Vagina (tissue), 2 donors: ENCODE results near the gene GPR32. TPM values are rescaled to one million over a fixed set of nuclear protein-coding genes. Genes with fewer than 3 reads are reported as not detected.

ENCODE experiments used
- DNase-seq, 2 donors: peaks; one replicate each; pipeline ENCODE4 v3.0.0-alpha.2; 2017; ENCODE audit errors: extremely low spot score in 2 of 2
- H3K27ac ChIP-seq: fragments of 200-600 bp; sonication (generic); one replicate; pipeline ENCODE4 v1.5.1; 2019
- H3K27me3 ChIP-seq: fragments of 200-600 bp; sonication (generic); one replicate; pipeline ENCODE4 v1.5.1; 2019
- H3K36me3 ChIP-seq, 2 donors: fragments of 200-600 bp; sonication (generic); one replicate each; pipeline ENCODE4 v1.5.1; 2017 to 2019
- H3K4me1 ChIP-seq: fragments of 200-600 bp; sonication (generic); one replicate; pipeline ENCODE4 v1.5.1; 2019
- H3K4me3 ChIP-seq, 2 donors: fragments of 200-600 bp; sonication (generic); 1 replicate in 1 of 2; 2 replicates in 1 of 2; pipeline ENCODE4 v1.5.1; 2016 to 2019
- H3K9me3 ChIP-seq: fragments of 200-600 bp; sonication (generic); one replicate; pipeline ENCODE4 v1.5.1; 2019
- POLR2A ChIP-seq, 2 donors: fragments of 450-650 bp; IDR thresholded peaks; one replicate each; pipeline ENCODE4 v1.6.1; 2017; ENCODE audit warnings: antibody characterized with exemption in 2 of 2, mild to moderate bottlenecking in 2 of 2, moderate library complexity in 2 of 2
- POLR2AphosphoS5 ChIP-seq, 2 donors: sonication (generic); formaldehyde crosslinking; IDR thresholded peaks; one replicate each; pipeline ENCODE4 v1.9.0; 2017; ENCODE audit warnings: antibody characterized with exemption in 2 of 2, mild to moderate bottlenecking in 2 of 2, low read depth in 1 of 2; ENCODE audit not compliant: insufficient read depth in 1 of 2
- intact Hi-C: fragments of 100-400 bp; cut with DNase I; formaldehyde crosslinking; loops from one replicate; pipeline ENCODE4 v1.15.1; 2023
- total RNA-seq: library from RNA; depleted of rRNA; stranded (reverse); fragments of >200 nt; gene quantifications from one replicate; pipeline ENCODE4 v1.2.3, GENCODE V29; 2016
- TF ChIP-seq, protein P1 (sequence below), 3 experiments: fragments of 450-650 bp in 2 of 3; fragments of 200-600 bp in 1 of 3; sonication (generic) in 1 of 3; IDR thresholded peaks; one replicate each; pipeline ENCODE4 v1.5.1; 2017 to 2019; ENCODE audit warnings: antibody characterized with exemption in 3 of 3, mild to moderate bottlenecking in 2 of 3, moderate library complexity in 2 of 3

The GPR32 gene
- total RNA-seq, 1 donor from 2014 or later = not detected

DNA sequence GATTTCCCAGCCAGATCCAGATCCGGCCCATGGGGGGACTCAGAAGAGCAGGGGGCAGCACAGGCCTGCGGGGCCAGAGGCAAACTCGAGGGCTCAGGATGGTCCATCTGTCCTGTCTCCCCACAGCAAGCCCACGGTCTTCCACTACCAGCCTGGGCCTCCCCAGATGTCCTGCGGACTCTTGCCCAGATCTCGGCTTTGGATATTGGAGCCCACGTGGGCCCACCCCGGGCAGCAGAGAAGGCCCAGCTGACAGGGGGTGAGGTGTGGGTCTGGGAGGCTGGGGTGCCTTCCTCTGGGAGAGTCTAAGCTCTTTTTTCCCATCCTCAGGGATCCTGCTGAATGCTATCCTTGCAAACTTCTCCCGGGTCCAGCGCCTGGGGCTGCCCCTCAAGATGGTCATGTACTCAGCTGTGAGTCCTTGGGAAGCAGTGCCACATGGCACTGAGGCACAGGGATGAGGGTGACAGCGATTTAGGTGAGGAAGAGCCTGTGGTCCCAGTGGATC, 23.3 kb downstream of the GPR32 start:
- no peak overlapping the region for H3K4me3 ChIP-seq
- H3K9me3 ChIP-seq = no peaks in the 10 kb centered on the region
- intact Hi-C loops = no loop called here
- H3K36me3 ChIP-seq = peaks cover 0 to 17% of the 10 kb centered on the region in 2 donors
- no peak for DNase-seq
- TF ChIP-seq, protein P1, sequence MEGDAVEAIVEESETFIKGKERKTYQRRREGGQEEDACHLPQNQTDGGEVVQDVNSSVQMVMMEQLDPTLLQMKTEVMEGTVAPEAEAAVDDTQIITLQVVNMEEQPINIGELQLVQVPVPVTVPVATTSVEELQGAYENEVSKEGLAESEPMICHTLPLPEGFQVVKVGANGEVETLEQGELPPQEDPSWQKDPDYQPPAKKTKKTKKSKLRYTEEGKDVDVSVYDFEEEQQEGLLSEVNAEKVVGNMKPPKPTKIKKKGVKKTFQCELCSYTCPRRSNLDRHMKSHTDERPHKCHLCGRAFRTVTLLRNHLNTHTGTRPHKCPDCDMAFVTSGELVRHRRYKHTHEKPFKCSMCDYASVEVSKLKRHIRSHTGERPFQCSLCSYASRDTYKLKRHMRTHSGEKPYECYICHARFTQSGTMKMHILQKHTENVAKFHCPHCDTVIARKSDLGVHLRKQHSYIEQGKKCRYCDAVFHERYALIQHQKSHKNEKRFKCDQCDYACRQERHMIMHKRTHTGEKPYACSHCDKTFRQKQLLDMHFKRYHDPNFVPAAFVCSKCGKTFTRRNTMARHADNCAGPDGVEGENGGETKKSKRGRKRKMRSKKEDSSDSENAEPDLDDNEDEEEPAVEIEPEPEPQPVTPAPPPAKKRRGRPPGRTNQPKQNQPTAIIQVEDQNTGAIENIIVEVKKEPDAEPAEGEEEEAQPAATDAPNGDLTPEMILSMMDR (IDR thresholded peaks at IDR 0.05) = no peak
- H3K4me1 ChIP-seq = peaks cover 5% of the 10 kb centered on the region
- no peak overlapping the region for H3K27ac ChIP-seq
- no peaks in the 10 kb centered on the region for H3K27me3 ChIP-seq

DNA sequence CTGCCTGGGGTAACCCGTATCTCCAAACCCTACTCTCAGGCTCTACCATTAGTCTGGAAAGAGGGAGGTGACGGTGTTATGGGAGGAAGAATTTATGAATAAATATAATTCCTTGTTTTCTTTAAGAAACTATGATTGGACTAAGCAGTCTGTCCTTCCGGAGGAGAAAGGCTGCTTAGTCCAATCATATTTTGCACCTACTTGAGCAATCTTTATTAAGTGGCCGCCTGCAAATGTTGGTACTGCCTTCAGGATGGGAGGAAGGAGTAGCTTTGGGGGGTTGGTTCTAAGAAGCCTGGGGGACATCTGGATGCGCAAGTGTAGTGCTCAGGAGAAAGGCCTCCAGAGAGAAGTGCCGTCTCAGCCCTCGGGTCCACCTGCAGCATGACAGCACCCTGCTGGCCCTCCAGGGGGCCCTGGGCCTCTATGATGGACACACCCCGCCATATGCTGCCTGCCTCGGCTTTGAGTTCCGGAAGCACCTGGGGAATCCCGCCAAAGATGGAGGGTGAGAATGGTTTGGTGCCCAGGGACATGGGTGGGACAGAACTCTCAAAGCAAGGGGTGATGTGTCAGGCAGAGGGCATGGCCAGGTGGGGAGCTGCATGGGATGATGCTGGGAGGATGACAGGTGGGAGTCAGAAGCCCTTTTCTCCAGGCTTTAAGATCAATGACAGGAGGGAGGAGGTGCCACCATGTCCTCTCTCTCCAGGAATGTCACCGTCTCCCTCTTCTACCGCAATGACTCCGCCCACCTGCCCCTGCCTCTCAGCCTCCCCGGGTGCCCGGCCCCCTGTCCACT, 24.0 kb downstream of the GPR32 start:
- TF ChIP-seq POLR2A (IDR thresholded peaks at IDR 0.05) = no peak
- TF ChIP-seq, protein P1 (IDR thresholded peaks at IDR 0.05) = no peak
- TF ChIP-seq POLR2AphosphoS5 (IDR thresholded peaks at IDR 0.05; ENCODE audit: insufficient read depth in 1 of 2, low read depth in 1 of 2) = no peak
- Histone ChIP-seq H3K27me3 (no peaks in the 10 kb centered on the region), H3K4me1 (peaks cover 5% of the 10 kb centered on the region), H3K27ac (no peak overlapping the region), H3K36me3 (peaks cover 0 to 17% of the 10 kb centered on the region in 2 donors), H3K4me3 (no peak overlapping the region), H3K9me3 (no peaks in the 10 kb centered on the region)
- DNase-seq = no peak
- intact Hi-C loops = no loop called here

DNA sequence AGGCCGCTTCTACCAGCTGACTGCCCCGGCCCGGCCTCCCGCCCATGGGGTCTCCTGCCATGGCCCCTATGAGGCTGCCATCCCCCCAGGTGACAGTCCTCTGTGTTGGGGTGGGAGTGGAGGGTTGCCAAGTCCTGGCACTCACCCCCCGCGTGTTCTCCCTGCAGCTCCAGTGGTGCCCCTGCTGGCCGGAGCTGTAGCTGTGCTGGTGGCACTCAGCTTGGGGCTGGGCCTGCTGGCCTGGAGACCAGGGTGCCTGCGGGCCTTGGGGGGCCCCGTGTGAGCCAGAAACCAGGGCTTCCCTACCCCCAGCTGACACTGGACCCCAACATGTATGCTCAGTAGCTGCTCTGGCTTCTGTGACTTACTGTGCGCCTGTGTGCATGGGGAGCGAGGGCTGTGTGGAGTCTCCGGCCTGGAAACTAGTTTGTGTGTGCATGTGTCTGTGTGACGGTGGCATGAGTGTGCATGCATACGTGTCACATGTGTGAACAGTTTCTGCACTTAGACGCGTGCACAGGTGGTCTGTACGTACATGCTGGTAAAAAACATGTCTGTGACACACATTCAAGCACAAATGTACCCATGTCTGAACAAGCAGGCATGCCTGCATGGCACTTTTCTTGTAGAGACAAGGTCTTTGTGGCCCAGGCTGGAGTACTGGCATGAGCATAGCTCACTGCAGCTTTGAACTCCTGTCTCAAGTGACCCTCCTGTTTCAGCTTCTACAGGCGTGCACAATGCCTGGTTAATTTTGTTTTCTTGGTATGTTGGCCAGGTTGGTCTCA, 24.8 kb downstream of the GPR32 start:
- no peaks in the 10 kb centered on the region for H3K9me3 ChIP-seq
- H3K4me3 ChIP-seq = no peak overlapping the region
- TF ChIP-seq POLR2AphosphoS5 (IDR thresholded peaks at IDR 0.05; ENCODE audit: insufficient read depth in 1 of 2, low read depth in 1 of 2) = no peak
- TF ChIP-seq, protein P1 (IDR thresholded peaks at IDR 0.05) = no peak
- no peak for TF ChIP-seq POLR2A (IDR thresholded peaks at IDR 0.05)
- intact Hi-C loops = no loop called here
- DNase-seq = no peak
- H3K27ac ChIP-seq = no peak overlapping the region
- H3K4me1 ChIP-seq = peaks cover 5% of the 10 kb centered on the region
- H3K36me3 ChIP-seq = peaks cover 0 to 17% of the 10 kb centered on the region in 2 donors
- no peaks in the 10 kb centered on the region for H3K27me3 ChIP-seq

DNA sequence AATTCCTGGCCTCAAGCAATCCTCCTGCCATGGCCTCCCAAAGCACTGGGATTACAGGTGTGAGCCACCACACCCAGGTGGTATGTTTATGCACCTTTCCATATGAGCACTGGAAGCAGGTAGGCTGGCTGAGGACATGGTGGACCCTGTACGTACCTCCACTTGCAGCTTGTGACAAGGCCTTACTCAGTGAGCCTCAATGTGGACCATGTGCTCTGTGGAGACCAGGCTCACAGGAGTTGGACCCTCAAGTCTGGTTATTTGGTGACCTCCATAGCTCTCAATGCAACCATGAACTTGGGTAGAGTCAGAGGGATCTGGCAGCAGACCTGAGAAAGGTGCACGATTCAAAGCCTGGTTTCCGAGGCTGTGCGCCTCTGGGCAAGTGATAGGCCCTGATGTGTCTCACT, 25.4 kb downstream of the GPR32 start:
- Histone ChIP-seq H3K4me3 (no peak overlapping the region), H3K27me3 (no peaks in the 10 kb centered on the region), H3K4me1 (peaks cover 5% of the 10 kb centered on the region), H3K27ac (no peak overlapping the region), H3K36me3 (peaks cover 0 to 17% of the 10 kb centered on the region in 2 donors), H3K9me3 (no peaks in the 10 kb centered on the region)
- intact Hi-C loops = no loop called here
- no peak for TF ChIP-seq POLR2AphosphoS5 (IDR thresholded peaks at IDR 0.05; ENCODE audit: insufficient read depth in 1 of 2, low read depth in 1 of 2)
- TF ChIP-seq, protein P1 (IDR thresholded peaks at IDR 0.05) = no peak
- no peak for TF ChIP-seq POLR2A (IDR thresholded peaks at IDR 0.05)
- no peak for DNase-seq
